GM12801 (cell line): ENCODE measurements around the gene ANGPT4.

Experiments
- TF ChIP-seq, protein P1 (sequence below): IDR thresholded peaks from one replicate; pipeline ENCODE4 v1.5.1; 2011; ENCODE audit warnings: control low read depth; ENCODE audit not compliant: insufficient read length; ENCODE audit errors: extremely low read depth

Gene ANGPT4

DNA sequence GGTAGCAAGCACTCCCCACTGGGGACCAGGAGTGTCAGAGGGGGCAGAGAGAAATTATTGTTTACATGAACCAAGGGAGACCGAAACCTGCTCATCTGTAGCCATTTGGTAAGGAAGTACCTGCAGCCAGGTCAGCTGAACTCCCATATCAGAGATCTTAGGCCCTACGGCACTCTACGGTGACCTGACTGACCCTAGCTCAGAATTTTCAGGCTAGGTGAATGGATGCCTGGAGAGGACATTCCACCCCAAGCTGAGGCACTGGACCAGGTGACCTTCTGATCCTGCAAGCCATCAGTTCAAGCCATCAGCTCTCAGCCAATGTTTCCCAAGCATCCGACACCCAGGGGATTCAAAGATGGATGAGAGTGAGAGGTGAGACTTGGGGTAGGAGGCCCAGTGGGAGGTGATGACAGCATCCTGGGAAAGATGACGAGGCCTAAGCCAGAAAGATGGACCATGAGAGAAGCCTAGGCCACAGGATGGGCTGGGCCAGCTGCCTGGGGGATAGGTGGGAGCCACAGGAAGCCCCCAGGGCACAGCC, 2.8 kb downstream of the ANGPT4 start:
- TF ChIP-seq, protein P1, sequence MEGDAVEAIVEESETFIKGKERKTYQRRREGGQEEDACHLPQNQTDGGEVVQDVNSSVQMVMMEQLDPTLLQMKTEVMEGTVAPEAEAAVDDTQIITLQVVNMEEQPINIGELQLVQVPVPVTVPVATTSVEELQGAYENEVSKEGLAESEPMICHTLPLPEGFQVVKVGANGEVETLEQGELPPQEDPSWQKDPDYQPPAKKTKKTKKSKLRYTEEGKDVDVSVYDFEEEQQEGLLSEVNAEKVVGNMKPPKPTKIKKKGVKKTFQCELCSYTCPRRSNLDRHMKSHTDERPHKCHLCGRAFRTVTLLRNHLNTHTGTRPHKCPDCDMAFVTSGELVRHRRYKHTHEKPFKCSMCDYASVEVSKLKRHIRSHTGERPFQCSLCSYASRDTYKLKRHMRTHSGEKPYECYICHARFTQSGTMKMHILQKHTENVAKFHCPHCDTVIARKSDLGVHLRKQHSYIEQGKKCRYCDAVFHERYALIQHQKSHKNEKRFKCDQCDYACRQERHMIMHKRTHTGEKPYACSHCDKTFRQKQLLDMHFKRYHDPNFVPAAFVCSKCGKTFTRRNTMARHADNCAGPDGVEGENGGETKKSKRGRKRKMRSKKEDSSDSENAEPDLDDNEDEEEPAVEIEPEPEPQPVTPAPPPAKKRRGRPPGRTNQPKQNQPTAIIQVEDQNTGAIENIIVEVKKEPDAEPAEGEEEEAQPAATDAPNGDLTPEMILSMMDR, result no peak

DNA sequence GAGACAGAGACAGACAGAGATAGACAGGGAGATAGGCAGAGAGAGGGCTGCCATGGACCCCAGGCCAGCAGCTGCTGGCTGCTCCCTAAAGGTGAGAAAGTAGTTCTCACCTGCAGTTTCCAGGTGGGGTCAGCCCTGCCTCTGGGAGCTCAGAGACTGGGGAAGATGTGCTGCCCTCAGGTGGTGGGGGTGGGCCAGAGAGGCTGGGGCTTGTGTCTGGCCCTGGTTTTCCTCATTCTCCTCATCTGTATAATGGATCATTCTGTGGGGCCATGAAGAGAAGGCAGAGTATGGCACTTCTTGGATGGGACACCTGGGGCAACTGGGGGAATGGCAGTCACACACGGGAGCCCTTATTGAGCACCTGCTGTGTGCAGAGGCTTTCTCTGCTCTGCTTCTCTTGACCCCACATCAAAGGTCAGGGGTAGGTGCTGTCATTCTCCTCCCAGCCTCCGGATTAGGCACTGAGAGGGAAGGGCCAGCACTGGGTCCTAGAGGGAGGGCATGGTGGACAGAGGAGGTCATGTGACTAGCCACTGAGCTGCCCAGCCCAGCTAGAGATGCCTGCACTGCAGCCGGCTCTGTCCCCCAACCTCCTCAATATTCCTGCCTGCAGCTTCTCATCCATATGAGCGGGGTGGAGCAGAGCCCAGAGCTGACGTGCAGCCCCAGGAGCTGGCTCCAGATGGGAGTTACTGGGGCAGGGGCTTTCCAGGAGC, 4.1 kb downstream of the ANGPT4 start:
- TF ChIP-seq, protein P1, result no peak

DNA sequence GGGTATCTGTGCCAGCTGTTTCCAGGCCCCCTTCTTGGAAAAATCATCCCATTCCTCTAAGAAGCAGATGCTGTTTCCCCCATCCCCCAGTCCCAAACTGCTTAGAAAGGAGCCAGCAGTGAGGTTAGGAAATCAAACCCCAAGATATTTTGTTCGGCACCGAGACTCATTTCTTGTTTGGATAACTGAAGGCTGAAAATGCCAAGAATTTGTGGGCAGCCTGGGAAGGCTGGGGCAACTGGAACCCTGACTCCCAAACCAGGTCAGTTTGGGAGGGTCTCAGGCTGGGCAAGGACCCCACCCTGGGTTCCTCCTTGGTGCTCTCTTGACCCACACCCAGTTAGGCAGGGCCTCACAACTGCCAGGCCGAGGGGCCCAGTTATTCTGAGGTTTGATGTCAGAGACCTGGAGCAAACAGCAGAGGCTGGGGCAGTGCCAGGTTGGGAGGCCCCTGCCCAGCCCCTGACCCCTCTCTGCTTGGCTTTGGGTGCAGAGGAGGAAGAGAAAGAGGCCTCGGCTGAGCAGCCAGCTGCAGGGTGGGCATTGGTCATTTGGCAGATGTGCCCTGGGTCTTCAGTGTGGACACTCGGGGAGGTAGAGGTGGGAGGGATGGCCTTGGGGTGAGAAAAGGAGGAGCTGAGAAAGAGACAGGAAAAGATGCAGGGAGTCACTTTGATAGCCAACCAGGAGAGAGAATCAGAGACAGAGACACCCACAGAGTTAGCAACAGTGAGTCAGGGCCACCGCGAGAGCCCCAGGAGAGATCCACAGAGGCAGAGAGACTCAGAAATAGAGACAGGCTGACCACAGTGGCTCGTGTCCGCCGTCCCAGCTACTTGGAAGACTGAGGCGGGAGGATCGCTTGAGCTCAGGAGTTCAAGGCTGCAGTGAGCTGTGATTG, 5.0 kb downstream of the ANGPT4 start:
- TF ChIP-seq, protein P1, result no peak

DNA sequence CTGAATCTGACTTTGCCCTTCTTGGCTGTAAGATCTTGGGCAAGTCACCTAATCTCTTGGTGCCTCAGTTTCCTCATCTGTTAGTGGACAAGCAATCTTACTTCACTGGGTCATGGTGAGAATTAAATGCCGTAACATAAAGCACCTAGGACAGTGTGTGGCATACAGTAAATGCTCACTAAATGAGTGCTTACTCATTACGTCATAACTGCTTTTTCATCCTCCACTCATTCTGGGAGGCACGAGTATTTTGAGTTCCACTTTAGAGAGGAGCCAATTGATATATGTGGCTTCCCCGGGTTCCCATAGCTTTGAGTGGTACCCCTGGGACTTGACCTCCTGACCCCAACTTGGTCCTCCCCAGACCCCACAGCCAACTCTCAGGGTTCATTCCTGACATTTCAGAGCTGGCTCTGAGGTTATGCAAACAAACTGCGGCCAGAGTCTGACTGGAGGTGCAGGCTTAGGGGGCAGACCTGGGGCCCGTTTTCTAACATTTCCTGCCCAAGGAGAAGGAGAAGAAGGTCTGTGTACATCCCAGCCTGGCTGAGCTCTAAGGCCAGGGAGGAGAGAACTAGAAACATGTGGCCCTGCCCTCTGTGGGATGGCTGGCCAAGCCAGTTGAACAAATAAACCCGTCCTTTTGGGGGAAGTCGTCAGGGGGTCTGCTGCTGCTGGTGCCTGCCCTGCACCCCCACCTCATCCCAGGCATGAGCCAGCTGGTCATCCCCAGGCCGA, 5.8 kb downstream of the ANGPT4 start:
- TF ChIP-seq, protein P1, result no peak

DNA sequence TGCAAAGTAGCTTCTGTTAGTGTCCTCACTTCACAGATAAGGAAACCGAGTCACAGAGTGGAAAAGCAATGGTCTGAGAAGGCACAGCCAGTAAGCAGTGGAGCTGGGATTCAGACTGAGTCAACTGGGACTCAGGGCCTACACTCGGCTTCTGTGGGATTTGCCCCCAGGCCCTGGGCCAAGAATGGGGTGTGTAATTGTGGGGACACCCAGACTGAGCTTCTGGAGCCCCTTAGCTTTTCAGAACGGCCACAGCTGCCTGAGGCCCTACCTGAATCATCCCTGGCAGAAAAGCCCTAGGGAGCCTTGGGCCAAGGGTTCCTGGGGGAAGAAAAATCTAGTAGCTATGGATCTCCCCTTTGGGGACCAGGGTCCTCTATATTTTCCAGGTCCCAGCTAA, 6.5 kb downstream of the ANGPT4 start:
- TF ChIP-seq, protein P1, result no peak

DNA sequence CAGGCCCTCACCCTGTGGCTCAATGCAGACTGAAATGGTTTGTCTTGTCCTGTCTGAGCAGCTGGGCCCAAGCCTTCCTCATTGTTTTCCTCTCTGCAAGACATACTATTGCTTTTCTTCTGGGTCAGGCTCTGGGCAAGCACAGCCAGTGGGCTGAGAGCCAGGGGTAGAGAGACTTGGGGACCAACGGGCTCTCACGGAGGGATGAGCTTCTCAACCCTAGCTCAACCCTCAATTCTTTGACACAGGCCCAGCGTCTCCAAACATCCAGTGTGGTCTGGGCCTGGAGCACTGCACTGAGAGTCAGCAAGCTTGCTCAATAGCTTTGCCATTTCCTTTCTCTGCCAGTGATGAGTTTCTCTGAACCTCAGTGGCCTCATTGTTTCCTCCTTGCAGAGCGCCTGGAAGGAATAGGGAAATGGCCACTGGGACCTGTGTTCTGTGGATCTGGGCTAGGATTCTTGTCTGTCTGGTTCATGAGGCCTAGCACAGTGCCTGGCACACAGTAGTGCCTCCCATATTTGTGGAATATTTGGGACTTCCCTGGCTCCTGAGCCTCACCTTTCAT, 9.3 kb downstream of the ANGPT4 start:
- TF ChIP-seq, protein P1, result no peak

DNA sequence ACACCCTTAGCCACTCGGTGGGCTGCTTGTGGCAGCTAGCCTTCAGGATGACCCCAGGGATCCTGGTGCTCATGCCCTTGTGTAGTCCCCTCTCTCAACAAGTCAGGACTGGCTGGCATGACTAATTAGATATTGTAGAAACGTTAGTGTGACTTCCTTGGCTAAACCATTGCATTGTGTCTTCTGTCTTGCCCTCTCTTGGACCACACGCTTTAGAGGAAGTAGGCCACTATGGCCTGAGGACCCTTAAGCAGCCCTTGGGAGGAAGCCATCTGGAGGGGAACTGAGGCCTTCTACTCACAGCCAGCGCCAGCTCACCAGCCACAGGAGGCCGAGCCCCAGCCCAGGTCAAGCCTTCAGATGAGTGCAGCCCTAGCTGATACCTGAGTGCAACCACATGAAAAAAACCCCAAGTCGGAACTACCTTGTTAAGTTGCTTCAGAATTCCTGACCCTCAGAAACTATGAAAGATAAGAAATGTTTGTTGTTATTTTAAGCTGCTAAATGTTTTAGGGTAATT, 10.1 kb downstream of the ANGPT4 start:
- TF ChIP-seq, protein P1, result no peak
